Esophagus muscularis mucosa (tissue), 2 donors: ENCODE data around the gene FTCDNL1.

Source experiments
- POLR2A ChIP-seq: fragments of 450-650 bp; IDR thresholded peaks from one replicate; pipeline ENCODE4 v1.6.1; 2017; ENCODE audit warnings: antibody characterized with exemption, moderate library complexity, mild to moderate bottlenecking, low read depth
- POLR2AphosphoS5 ChIP-seq, 2 donors: sonication (generic); formaldehyde crosslinking; IDR thresholded peaks; one replicate each; pipeline ENCODE4 v1.6.1; 2017; ENCODE audit warnings: antibody characterized with exemption in 2 of 2

GRCh38 chr2:199713746-199714145, 137.2 kb downstream of the FTCDNL1 start:
- TF ChIP-seq POLR2AphosphoS5 (IDR thresholded peaks at IDR 0.05) (no peak), POLR2A (no peak)
